Esophagus squamous epithelium (tissue), 4 donors: Measurements from ENCODE around the gene PSMC4.

Experiments
- POLR2A ChIP-seq, 4 donors: fragments of 450-650 bp; IDR thresholded peaks; one replicate each; pipeline ENCODE4 v1.6.1; 2017; ENCODE audit warnings: antibody characterized with exemption in 4 of 4, mild to moderate bottlenecking in 4 of 4, moderate library complexity in 3 of 4
- TF ChIP-seq, protein P1 (sequence below), 6 experiments: fragments of 450-650 bp in 4 of 6; fragments of 200-600 bp in 2 of 6; sonication (generic) in 2 of 6; IDR thresholded peaks; one replicate each; pipeline ENCODE4 v1.5.1; 2016 to 2019; ENCODE audit warnings: antibody characterized with exemption in 6 of 6, mild to moderate bottlenecking in 4 of 6, moderate library complexity in 4 of 6

DNA sequence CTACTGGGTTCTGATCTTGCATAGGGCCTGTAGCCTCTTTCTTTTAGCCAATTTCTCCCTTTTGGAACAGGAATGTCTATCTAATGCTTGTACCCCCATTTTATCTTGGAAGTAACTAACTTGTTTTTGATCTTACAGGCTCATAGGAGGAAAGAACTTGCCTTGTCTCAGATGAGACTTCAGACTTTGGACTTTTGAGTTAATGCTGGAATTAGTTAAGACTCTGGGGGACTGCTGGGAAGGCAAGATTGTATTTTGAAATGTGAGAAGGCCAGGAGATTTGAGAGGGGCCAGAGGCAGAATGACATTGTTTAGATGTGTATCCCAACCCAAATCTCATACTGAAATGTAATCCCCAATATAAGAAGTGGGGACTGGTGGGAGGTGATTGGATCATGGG, 23.4 kb downstream of the PSMC4 start:
- TF ChIP-seq, protein P1, sequence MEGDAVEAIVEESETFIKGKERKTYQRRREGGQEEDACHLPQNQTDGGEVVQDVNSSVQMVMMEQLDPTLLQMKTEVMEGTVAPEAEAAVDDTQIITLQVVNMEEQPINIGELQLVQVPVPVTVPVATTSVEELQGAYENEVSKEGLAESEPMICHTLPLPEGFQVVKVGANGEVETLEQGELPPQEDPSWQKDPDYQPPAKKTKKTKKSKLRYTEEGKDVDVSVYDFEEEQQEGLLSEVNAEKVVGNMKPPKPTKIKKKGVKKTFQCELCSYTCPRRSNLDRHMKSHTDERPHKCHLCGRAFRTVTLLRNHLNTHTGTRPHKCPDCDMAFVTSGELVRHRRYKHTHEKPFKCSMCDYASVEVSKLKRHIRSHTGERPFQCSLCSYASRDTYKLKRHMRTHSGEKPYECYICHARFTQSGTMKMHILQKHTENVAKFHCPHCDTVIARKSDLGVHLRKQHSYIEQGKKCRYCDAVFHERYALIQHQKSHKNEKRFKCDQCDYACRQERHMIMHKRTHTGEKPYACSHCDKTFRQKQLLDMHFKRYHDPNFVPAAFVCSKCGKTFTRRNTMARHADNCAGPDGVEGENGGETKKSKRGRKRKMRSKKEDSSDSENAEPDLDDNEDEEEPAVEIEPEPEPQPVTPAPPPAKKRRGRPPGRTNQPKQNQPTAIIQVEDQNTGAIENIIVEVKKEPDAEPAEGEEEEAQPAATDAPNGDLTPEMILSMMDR (IDR thresholded peaks at IDR 0.05): no peak
- no peak for TF ChIP-seq POLR2A (IDR thresholded peaks at IDR 0.05)
